ENCODE data around the gene ABI3BP. TPM values are rescaled to one million over a fixed set of nuclear protein-coding genes. Genes with fewer than 3 reads are reported as not detected.
A peak's percentile ranks its signal among the peaks of the same experiment; 100 is the strongest.

The ABI3BP gene
- total RNA-seq, 2 experiments from 2014 or later, result not detected

GRCh38 chr3:100900671-100901335, 92.4 kb downstream of the ABI3BP start:
- intact Hi-C loops (cut with DNase I, micrococcal nuclease), result no loop called here
- Histone ChIP-seq H3K27ac (ENCODE audit: low read depth in 1 of 2, low read length in 2 of 2) (no peak overlapping the region), H3K36me3 (ENCODE audit: insufficient read depth, low read length) (no peaks in the 10 kb centered on the region), H3K4me1 (ENCODE audit: insufficient read depth, low read length) (no peaks in the 10 kb centered on the region), H3K9me3 (ENCODE audit: control insufficient read depth in 1 of 2, insufficient read depth in 1 of 2, low read length in 2 of 2) (no peaks in the 10 kb centered on the region), H3K27me3 (ENCODE audit: control insufficient read depth in 1 of 2, insufficient read depth in 2 of 2, low read length in 2 of 2) (no peaks in the 10 kb centered on the region), H3K4me3 (ENCODE audit: low read length) (no peak overlapping the region)
- POLR2A ChIA-PET, result no interaction called here
- TF ChIP-seq CTCF (IDR thresholded peaks at IDR 0.05), result no peak
- Mint-ChIP-seq H3K36me3 (ENCODE audit: low read depth) (no peaks in the 10 kb centered on the region), H3K9me3 (peaks cover 3% of the 10 kb centered on the region), H3K27ac (no peak overlapping the region), H3K4me3 (no peak overlapping the region), H3K27me3 (peaks cover 4% of the 10 kb centered on the region), H3K4me1 (ENCODE audit: low read depth) (no peaks in the 10 kb centered on the region)
- DNase-seq, result no peak
- CTCF ChIA-PET, result no interaction called here
- no peak for ATAC-seq (ENCODE audit: poor library complexity)

GRCh38 chr3:100899440-100900091, 93.7 kb downstream of the ABI3BP start:
- CTCF ChIA-PET, result no interaction called here
- H3K27me3 Mint-ChIP-seq, result peaks cover 4% of the 10 kb centered on the region
- no peak for TF ChIP-seq CTCF (IDR thresholded peaks at IDR 0.05)
- no peaks in the 10 kb centered on the region for H3K27me3 ChIP-seq (ENCODE audit: control insufficient read depth in 1 of 2, insufficient read depth in 2 of 2, low read length in 2 of 2)
- intact Hi-C loops (cut with DNase I, micrococcal nuclease), result no loop called here
- peak in 2 of 14 experiments; percentile 1 to 5 for DNase-seq
- no peaks in the 10 kb centered on the region for H3K4me1 Mint-ChIP-seq (ENCODE audit: low read depth)
- H3K9me3 ChIP-seq (ENCODE audit: control insufficient read depth in 1 of 2, insufficient read depth in 1 of 2, low read length in 2 of 2), result no peaks in the 10 kb centered on the region
- H3K27ac ChIP-seq (ENCODE audit: low read depth in 1 of 2, low read length in 2 of 2), result no peak overlapping the region
- POLR2A ChIA-PET, result no interaction called here
- H3K4me1 ChIP-seq (ENCODE audit: insufficient read depth, low read length), result no peaks in the 10 kb centered on the region
- H3K4me3 ChIP-seq (ENCODE audit: low read length), result no peak overlapping the region
- no peak overlapping the region for H3K27ac Mint-ChIP-seq
- no peak for ATAC-seq (ENCODE audit: poor library complexity)
- no peaks in the 10 kb centered on the region for H3K36me3 Mint-ChIP-seq (ENCODE audit: low read depth)
- peaks cover 3% of the 10 kb centered on the region for H3K9me3 Mint-ChIP-seq
- H3K36me3 ChIP-seq (ENCODE audit: insufficient read depth, low read length), result no peaks in the 10 kb centered on the region
- H3K4me3 Mint-ChIP-seq, result no peak overlapping the region

- no peak for ATAC-seq (ENCODE audit: poor library complexity)
- no peaks in the 10 kb centered on the region for H3K9me3 ChIP-seq (ENCODE audit: control insufficient read depth in 1 of 2, insufficient read depth in 1 of 2, low read length in 2 of 2)
- H3K4me3 Mint-ChIP-seq, result no peak overlapping the region
- no peaks in the 10 kb centered on the region for H3K4me1 Mint-ChIP-seq (ENCODE audit: low read depth)
- POLR2A ChIA-PET, result no interaction called here
- no peaks in the 10 kb centered on the region for H3K36me3 Mint-ChIP-seq (ENCODE audit: low read depth)
- no peaks in the 10 kb centered on the region for H3K36me3 ChIP-seq (ENCODE audit: insufficient read depth, low read length)
- TF ChIP-seq CTCF (IDR thresholded peaks at IDR 0.05), result no peak
- no peaks in the 10 kb centered on the region for H3K27me3 ChIP-seq (ENCODE audit: control insufficient read depth in 1 of 2, insufficient read depth in 2 of 2, low read length in 2 of 2)
- intact Hi-C loops (cut with DNase I, micrococcal nuclease), result no loop called here
- no peak overlapping the region for H3K27ac ChIP-seq (ENCODE audit: low read depth in 1 of 2, low read length in 2 of 2)
- CTCF ChIA-PET, result no interaction called here
- DNase-seq, result no peak
- no peak overlapping the region for H3K4me3 ChIP-seq (ENCODE audit: low read length)
- H3K9me3 Mint-ChIP-seq, result no peaks in the 10 kb centered on the region
- no peak overlapping the region for H3K27ac Mint-ChIP-seq
- no peaks in the 10 kb centered on the region for H3K4me1 ChIP-seq (ENCODE audit: insufficient read depth, low read length)
- H3K27me3 Mint-ChIP-seq, result no peaks in the 10 kb centered on the region
These were observed 94.5 kb downstream of the ABI3BP start for GRCh38 chr3:100898681-100899080.

Measured in CD4-positive, alpha-beta T cell (primary cell).